Thyroid gland (tissue), 4 donors: ENCODE results near the gene PPM1H. TPM values are rescaled to one million over a fixed set of nuclear protein-coding genes. Genes with fewer than 3 reads are reported as not detected.

ENCODE experiments used
- DNase-seq, 2 donors: peaks; one replicate each; pipeline ENCODE4 v3.0.0-alpha.2; 2019
- H3K27ac ChIP-seq, 3 donors: fragments of 200-600 bp; sonication (generic); 1 replicate in 2 of 3; 2 replicates in 1 of 3; pipeline ENCODE4 v1.5.1; 2016 to 2019; ENCODE audit warnings: mild to moderate bottlenecking in 1 of 3, moderate library complexity in 1 of 3
- H3K27me3 ChIP-seq: fragments of 200-600 bp; sonication (generic); one replicate; pipeline ENCODE4 v1.5.1; 2019
- H3K36me3 ChIP-seq, 2 donors: fragments of 200-600 bp; sonication (generic); one replicate each; pipeline ENCODE4 v1.5.1; 2016 to 2019
- H3K4me1 ChIP-seq, 2 donors: fragments of 200-600 bp; sonication (generic); one replicate each; pipeline ENCODE4 v1.5.1; 2017 to 2019
- H3K4me3 ChIP-seq, 3 donors: fragments of 200-600 bp; sonication (generic); replicated peaks in 1 of 3; 1 replicate in 2 of 3; 2 replicates in 1 of 3; pipeline ENCODE4 v1.5.1; 2016; ENCODE audit warnings: mild to moderate bottlenecking in 1 of 3
- H3K9me3 ChIP-seq: fragments of 200-600 bp; sonication (generic); one replicate; pipeline ENCODE4 v1.5.1; 2017
- POLR2A ChIP-seq, 2 donors: fragments of 450-650 bp; IDR thresholded peaks; one replicate each; pipeline ENCODE4 v1.6.1; 2017; ENCODE audit warnings: antibody characterized with exemption in 2 of 2, mild to moderate bottlenecking in 2 of 2, moderate library complexity in 1 of 2
- WGBS, 2 donors: methylation state at CpG; one replicate each; pipeline ENCODE4 v1.1.5; 2017; 5-methylcytosine and 5-hydroxymethylcytosine counted together
- intact Hi-C: fragments of 100-400 bp; cut with DNase I; formaldehyde crosslinking; loops from one replicate; pipeline ENCODE4 v1.15.1; 2023
- total RNA-seq, 4 donors: library from RNA; depleted of rRNA; stranded (reverse); fragments of >200 nt; gene quantifications; one replicate each; pipeline ENCODE4 v1.2.3, GENCODE V29; 2016
- TF ChIP-seq, protein P1 (sequence below), 6 experiments: fragments of 200-600 bp in 3 of 6; fragments of 450-650 bp in 3 of 6; sonication (generic) in 3 of 6; IDR thresholded peaks; one replicate each; pipeline ENCODE4 v1.5.1; 2016 to 2019; ENCODE audit warnings: antibody characterized with exemption in 6 of 6, mild to moderate bottlenecking in 2 of 6, inconsistent platforms in 1 of 6, moderate library complexity in 1 of 6

Gene PPM1H
- total RNA-seq, 4 donors from 2014 or later: 3.9 to 12.7 (median 9.0) TPM

DNA sequence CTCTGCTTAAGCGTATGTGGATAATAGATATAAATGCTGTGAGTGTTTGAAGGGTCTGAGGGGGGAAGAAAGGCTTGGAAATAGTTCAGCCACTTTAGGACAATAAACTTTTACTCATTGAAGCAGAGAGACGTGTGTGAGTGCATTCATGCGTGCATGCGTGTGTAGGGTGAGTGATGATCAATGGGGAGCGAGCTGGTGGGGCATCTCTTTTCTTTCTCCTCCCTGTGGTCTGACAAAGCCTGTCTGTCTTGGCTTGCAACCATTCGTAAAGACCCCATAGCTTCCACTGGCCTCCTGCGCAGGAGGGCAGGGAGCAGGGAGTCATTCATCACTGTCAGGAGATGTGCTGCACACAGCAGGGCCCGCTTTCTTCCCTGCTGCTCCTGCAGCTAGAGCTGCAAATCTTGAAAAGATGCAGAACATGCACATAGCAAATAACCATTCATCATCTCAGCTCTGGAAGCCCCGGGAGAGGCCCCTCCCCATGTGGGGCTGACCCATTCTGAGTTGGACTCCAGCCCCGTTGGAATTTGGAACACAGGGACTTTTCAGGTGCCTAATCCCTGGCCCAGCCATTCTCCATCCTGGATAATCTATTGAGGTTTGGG, 223.2 kb downstream of the PPM1H start:
- H3K27ac ChIP-seq: peak overlapping the region; percentile 58 to 99 (median 95)
- DNase-seq: peak; percentile 36 to 61
- peaks cover 52 to 68% of the 10 kb centered on the region in 2 donors for H3K4me1 ChIP-seq
- WGBS, 2 donors: 59 to 66% methylated on average over 8 to 10 of the region's 10 CpGs
- no peaks in the 10 kb centered on the region for H3K9me3 ChIP-seq
- TF ChIP-seq POLR2A (IDR thresholded peaks at IDR 0.05): no peak
- TF ChIP-seq, protein P1, sequence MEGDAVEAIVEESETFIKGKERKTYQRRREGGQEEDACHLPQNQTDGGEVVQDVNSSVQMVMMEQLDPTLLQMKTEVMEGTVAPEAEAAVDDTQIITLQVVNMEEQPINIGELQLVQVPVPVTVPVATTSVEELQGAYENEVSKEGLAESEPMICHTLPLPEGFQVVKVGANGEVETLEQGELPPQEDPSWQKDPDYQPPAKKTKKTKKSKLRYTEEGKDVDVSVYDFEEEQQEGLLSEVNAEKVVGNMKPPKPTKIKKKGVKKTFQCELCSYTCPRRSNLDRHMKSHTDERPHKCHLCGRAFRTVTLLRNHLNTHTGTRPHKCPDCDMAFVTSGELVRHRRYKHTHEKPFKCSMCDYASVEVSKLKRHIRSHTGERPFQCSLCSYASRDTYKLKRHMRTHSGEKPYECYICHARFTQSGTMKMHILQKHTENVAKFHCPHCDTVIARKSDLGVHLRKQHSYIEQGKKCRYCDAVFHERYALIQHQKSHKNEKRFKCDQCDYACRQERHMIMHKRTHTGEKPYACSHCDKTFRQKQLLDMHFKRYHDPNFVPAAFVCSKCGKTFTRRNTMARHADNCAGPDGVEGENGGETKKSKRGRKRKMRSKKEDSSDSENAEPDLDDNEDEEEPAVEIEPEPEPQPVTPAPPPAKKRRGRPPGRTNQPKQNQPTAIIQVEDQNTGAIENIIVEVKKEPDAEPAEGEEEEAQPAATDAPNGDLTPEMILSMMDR (IDR thresholded peaks at IDR 0.05): no peak
- intact Hi-C loops: no loop called here
- H3K36me3 ChIP-seq: no peaks in the 10 kb centered on the region
- no peak overlapping the region for H3K4me3 ChIP-seq
- no peaks in the 10 kb centered on the region for H3K27me3 ChIP-seq

DNA sequence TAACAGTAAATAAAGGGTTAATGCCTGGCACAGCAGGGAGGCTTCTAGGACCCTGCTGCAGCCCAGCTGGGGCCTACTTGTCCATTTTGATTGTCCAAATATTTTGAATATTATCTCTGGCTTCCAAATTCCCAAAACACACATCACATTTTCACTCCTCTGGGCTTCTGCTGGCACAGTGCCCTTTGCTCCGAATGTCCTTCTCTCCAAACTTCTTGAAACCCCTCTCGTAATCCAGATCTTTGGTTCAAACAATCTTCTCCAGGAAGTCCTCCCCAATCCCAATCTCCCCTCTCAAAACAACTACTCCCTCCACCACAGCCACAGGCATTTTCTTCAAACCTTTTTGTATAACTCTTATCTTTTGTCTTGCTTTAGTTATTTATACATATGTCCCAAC, 225.6 kb downstream of the PPM1H start:
- 36 to 44% methylated on average over 2 of the region's 2 CpGs for WGBS, 2 donors
- TF ChIP-seq, protein P1 (IDR thresholded peaks at IDR 0.05): no peak
- no peak for TF ChIP-seq POLR2A (IDR thresholded peaks at IDR 0.05)
- no peak overlapping the region for H3K4me3 ChIP-seq
- no peaks in the 10 kb centered on the region for H3K27me3 ChIP-seq
- DNase-seq: no peak
- no peaks in the 10 kb centered on the region for H3K36me3 ChIP-seq
- peak overlapping the region in 2 of 3 donors; percentile 58 to 99 for H3K27ac ChIP-seq
- no peaks in the 10 kb centered on the region for H3K9me3 ChIP-seq
- intact Hi-C loops: no loop called here
- peaks cover 30 to 44% of the 10 kb centered on the region in 2 donors for H3K4me1 ChIP-seq

DNA sequence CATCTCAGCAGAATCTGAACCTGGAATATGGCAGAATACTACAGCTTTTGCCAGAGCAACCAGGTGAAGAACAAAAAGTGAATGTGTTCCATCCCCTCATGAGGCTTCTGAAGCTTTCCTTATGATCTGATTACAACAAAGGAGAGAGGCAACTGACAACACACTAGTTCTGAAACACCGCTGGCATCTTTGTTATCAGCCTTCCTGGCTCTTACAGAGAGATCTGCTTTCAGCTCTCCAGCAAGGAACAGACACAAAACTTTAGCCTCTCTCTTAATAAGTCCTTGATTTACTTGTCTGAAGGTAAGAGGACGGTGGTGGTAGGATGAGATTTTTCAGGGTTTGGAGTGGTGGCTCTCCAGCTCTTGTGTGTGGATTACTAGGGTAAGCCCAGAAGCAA, 227.0 kb downstream of the PPM1H start:
- no peaks in the 10 kb centered on the region for H3K27me3 ChIP-seq
- TF ChIP-seq, protein P1 (IDR thresholded peaks at IDR 0.05): no peak
- TF ChIP-seq POLR2A (IDR thresholded peaks at IDR 0.05): no peak
- H3K36me3 ChIP-seq: no peaks in the 10 kb centered on the region
- no peaks in the 10 kb centered on the region for H3K9me3 ChIP-seq
- intact Hi-C loops: no loop called here
- H3K4me3 ChIP-seq: no peak overlapping the region
- H3K4me1 ChIP-seq: peaks cover 39 to 52% of the 10 kb centered on the region in 2 donors
- DNase-seq: no peak
- H3K27ac ChIP-seq: no peak overlapping the region
- WGBS, 2 donors: 98% methylated on average over 2 of the region's 2 CpGs

DNA sequence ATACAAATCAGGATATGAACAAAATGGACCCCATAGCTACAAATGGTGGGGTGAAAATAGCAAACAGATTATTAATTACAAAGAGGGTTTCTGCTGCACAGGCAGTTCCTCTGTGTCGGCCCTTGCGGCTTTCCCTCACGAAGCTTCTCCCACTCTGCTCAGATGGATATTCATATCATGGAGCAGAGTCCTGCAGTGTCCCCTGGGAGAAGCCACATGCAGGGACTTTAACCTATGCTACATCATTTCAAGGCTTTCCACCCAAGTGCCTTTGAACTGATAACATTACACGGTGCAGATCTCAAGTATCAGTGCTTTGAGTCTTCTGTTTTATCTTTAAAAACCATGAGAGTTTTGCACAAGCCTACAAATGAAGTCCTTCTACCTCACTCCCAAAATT, 229.1 kb downstream of the PPM1H start:
- H3K4me1 ChIP-seq: peaks cover 40 to 57% of the 10 kb centered on the region in 2 donors
- no peak for TF ChIP-seq POLR2A (IDR thresholded peaks at IDR 0.05)
- TF ChIP-seq, protein P1 (IDR thresholded peaks at IDR 0.05): no peak
- 84 to 90% methylated on average over 4 of the region's 4 CpGs for WGBS, 2 donors

DNA sequence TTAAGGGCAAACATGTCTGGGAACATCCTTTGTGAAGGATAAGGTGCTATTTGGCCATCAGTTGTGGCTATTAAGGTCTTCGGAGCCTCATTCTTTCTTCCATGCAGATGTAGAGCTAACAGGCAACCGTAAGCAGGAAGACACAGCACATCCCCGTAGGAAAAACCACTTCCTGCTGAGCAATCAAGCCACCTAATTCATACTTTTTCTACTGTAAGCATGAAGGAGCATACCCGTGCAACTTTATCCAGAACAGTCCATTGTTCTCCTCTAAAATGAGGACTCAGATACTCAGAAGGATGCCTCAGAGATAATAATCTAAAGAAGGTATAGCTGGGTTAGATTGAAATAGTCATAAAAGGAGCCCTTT, 232.0 kb downstream of the PPM1H start:
- Histone ChIP-seq H3K27ac (peak overlapping the region in 2 of 3 donors; percentile 63 to 77), H3K4me3 (no peak overlapping the region), H3K36me3 (no peaks in the 10 kb centered on the region), H3K27me3 (no peaks in the 10 kb centered on the region), H3K4me1 (peaks cover 37 to 46% of the 10 kb centered on the region in 2 donors), H3K9me3 (no peaks in the 10 kb centered on the region)
- DNase-seq: no peak
- intact Hi-C loops: no loop called here
- TF ChIP-seq POLR2A (IDR thresholded peaks at IDR 0.05): no peak
- TF ChIP-seq, protein P1 (IDR thresholded peaks at IDR 0.05): no peak
- WGBS, 2 donors: 48 to 60% methylated on average over 4 of the region's 4 CpGs

More for the DNA sequence above, 229.1 kb downstream of the PPM1H start:
- H3K36me3 ChIP-seq: no peaks in the 10 kb centered on the region
- H3K4me3 ChIP-seq: no peak overlapping the region
- no peaks in the 10 kb centered on the region for H3K9me3 ChIP-seq
- intact Hi-C loops: no loop called here
- no peak overlapping the region for H3K27ac ChIP-seq
- no peaks in the 10 kb centered on the region for H3K27me3 ChIP-seq
- no peak for DNase-seq
